ENCODE data around the gene SLC37A1. TPM values are rescaled to one million over a fixed set of nuclear protein-coding genes. Genes with fewer than 3 reads are reported as not detected.
"Not testable (repeated sequence)": the region's sequence is repeated elsewhere in the genome, so short reads cannot be mapped to it uniquely, and the experiment has no call there.

The SLC37A1 gene
- total RNA-seq, 1 experiment from 2014 or later: 11.2 TPM

- Histone ChIP-seq H3K27ac (ENCODE audit: low read depth, low read length, poor library complexity, severe bottlenecking) (no peak overlapping the region), H3K9me3 (ENCODE audit: low read depth, low read length, poor library complexity, severe bottlenecking) (no peaks in the 10 kb centered on the region), H3K36me3 (ENCODE audit: insufficient read depth, low read length, poor library complexity, severe bottlenecking) (no peaks in the 10 kb centered on the region), H3K4me1 (ENCODE audit: insufficient read depth, low read length, poor library complexity, severe bottlenecking) (no peaks in the 10 kb centered on the region), H3K27me3 (replicated peaks; ENCODE audit: insufficient read depth, low read depth, low read length, poor library complexity) (no peaks in the 10 kb centered on the region), H3K4me3 (ENCODE audit: low read depth, low read length, poor library complexity, severe bottlenecking) (no peak overlapping the region)
- no TSS peak for BruUV-seq (replicated peaks)
- DNase-seq (ENCODE audit: low spot score): no peak
- POLR2A ChIA-PET (ENCODE audit: low non-redundant PET): no interaction called here
- CTCF ChIA-PET: no interaction called here
- intact Hi-C loops (cut with micrococcal nuclease; ENCODE audit: unreplicated experiment): no loop called here
- TF ChIP-seq EZH2 (IDR thresholded peaks at IDR 0.05; ENCODE audit: borderline replicate concordance, low read depth, low read length, poor library complexity, severe bottlenecking): no peak
- TF ChIP-seq, protein P1, sequence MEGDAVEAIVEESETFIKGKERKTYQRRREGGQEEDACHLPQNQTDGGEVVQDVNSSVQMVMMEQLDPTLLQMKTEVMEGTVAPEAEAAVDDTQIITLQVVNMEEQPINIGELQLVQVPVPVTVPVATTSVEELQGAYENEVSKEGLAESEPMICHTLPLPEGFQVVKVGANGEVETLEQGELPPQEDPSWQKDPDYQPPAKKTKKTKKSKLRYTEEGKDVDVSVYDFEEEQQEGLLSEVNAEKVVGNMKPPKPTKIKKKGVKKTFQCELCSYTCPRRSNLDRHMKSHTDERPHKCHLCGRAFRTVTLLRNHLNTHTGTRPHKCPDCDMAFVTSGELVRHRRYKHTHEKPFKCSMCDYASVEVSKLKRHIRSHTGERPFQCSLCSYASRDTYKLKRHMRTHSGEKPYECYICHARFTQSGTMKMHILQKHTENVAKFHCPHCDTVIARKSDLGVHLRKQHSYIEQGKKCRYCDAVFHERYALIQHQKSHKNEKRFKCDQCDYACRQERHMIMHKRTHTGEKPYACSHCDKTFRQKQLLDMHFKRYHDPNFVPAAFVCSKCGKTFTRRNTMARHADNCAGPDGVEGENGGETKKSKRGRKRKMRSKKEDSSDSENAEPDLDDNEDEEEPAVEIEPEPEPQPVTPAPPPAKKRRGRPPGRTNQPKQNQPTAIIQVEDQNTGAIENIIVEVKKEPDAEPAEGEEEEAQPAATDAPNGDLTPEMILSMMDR (conservative IDR thresholded peaks at IDR 0.05; ENCODE audit: low read depth, low read length): no peak
Measured at GRCh38 chr21:42626171-42626570, 112.5 kb downstream of the SLC37A1 start.

GRCh38 chr21:42627527-42628289 is 114.1 kb downstream of the SLC37A1 start:
- no TSS peak for BruUV-seq (replicated peaks)
- H3K4me3 ChIP-seq (ENCODE audit: low read depth, low read length, poor library complexity, severe bottlenecking): no peak overlapping the region
- no peak for DNase-seq (ENCODE audit: low spot score)
- H3K36me3 ChIP-seq (ENCODE audit: insufficient read depth, low read length, poor library complexity, severe bottlenecking): no peaks in the 10 kb centered on the region
- no peaks in the 10 kb centered on the region for H3K9me3 ChIP-seq (ENCODE audit: low read depth, low read length, poor library complexity, severe bottlenecking)
- TF ChIP-seq, protein P1 (conservative IDR thresholded peaks at IDR 0.05; ENCODE audit: low read depth, low read length): no peak
- TF ChIP-seq EZH2 (IDR thresholded peaks at IDR 0.05; ENCODE audit: borderline replicate concordance, low read depth, low read length, poor library complexity, severe bottlenecking): no peak
- intact Hi-C loops (cut with micrococcal nuclease; ENCODE audit: unreplicated experiment): no loop called here
- ChIA-PET CTCF (no interaction called here), POLR2A (ENCODE audit: low non-redundant PET) (no interaction called here)
- H3K27me3 ChIP-seq (replicated peaks; ENCODE audit: insufficient read depth, low read depth, low read length, poor library complexity): no peaks in the 10 kb centered on the region
- no peaks in the 10 kb centered on the region for H3K4me1 ChIP-seq (ENCODE audit: insufficient read depth, low read length, poor library complexity, severe bottlenecking)
- no peak overlapping the region for H3K27ac ChIP-seq (ENCODE audit: low read depth, low read length, poor library complexity, severe bottlenecking)

- DNase-seq (ENCODE audit: low spot score); H3K4me1 ChIP-seq (ENCODE audit: insufficient read depth, low read length, poor library complexity, severe bottlenecking); H3K27ac ChIP-seq (ENCODE audit: low read depth, low read length, poor library complexity, severe bottlenecking); intact Hi-C loops (cut with micrococcal nuclease; ENCODE audit: unreplicated experiment); H3K36me3 ChIP-seq (ENCODE audit: insufficient read depth, low read length, poor library complexity, severe bottlenecking); H3K9me3 ChIP-seq (ENCODE audit: low read depth, low read length, poor library complexity, severe bottlenecking); CTCF ChIA-PET; POLR2A ChIA-PET (ENCODE audit: low non-redundant PET); BruUV-seq (replicated peaks); H3K4me3 ChIP-seq (ENCODE audit: low read depth, low read length, poor library complexity, severe bottlenecking); H3K27me3 ChIP-seq (replicated peaks; ENCODE audit: insufficient read depth, low read depth, low read length, poor library complexity): not testable (repeated sequence)
Measured at GRCh38 chr21:42628466-42629061, 114.9 kb downstream of the SLC37A1 start.

Measured in A673 (cell line).